Measurements from ENCODE around the gene FOXE3. TPM values are rescaled to one million over a fixed set of nuclear protein-coding genes. Genes with fewer than 3 reads are reported as not detected.

The FOXE3 gene
- total and polyA plus RNA-seq, 9 of the 15 experiments (the other 6 are each of a cell fraction or from before 2014, with no cell fraction given), result not detected

- no peak for TF ChIP-seq TOE1 (IDR thresholded peaks at IDR 0.05; ENCODE audit: borderline replicate concordance)
- TF ChIP-seq TOE1 (CRISPR knock-in tag; IDR thresholded peaks at IDR 0.05; ENCODE audit: borderline replicate concordance, low read depth), result no peak
- no peak for TF ChIP-seq POLR3G (IDR thresholded peaks at IDR 0.05; ENCODE audit: extremely low read depth, insufficient read length, insufficient replicate concordance)
- no peak for TF ChIP-seq HMGN3 (IDR thresholded peaks at IDR 0.05; ENCODE audit: borderline replicate concordance, extremely low read depth, insufficient read length, low read depth, low read length)
- TF ChIP-seq, protein P1, sequence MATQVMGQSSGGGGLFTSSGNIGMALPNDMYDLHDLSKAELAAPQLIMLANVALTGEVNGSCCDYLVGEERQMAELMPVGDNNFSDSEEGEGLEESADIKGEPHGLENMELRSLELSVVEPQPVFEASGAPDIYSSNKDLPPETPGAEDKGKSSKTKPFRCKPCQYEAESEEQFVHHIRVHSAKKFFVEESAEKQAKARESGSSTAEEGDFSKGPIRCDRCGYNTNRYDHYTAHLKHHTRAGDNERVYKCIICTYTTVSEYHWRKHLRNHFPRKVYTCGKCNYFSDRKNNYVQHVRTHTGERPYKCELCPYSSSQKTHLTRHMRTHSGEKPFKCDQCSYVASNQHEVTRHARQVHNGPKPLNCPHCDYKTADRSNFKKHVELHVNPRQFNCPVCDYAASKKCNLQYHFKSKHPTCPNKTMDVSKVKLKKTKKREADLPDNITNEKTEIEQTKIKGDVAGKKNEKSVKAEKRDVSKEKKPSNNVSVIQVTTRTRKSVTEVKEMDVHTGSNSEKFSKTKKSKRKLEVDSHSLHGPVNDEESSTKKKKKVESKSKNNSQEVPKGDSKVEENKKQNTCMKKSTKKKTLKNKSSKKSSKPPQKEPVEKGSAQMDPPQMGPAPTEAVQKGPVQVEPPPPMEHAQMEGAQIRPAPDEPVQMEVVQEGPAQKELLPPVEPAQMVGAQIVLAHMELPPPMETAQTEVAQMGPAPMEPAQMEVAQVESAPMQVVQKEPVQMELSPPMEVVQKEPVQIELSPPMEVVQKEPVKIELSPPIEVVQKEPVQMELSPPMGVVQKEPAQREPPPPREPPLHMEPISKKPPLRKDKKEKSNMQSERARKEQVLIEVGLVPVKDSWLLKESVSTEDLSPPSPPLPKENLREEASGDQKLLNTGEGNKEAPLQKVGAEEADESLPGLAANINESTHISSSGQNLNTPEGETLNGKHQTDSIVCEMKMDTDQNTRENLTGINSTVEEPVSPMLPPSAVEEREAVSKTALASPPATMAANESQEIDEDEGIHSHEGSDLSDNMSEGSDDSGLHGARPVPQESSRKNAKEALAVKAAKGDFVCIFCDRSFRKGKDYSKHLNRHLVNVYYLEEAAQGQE (IDR thresholded peaks at IDR 0.05; ENCODE audit: borderline replicate concordance), result peak; percentile 26; the same call in 1 of the 2 replicates
- TF ChIP-seq, protein P1 (CRISPR knock-in tag; IDR thresholded peaks at IDR 0.05; ENCODE audit: low read depth), result no peak
- TF ChIP-seq KHSRP (IDR thresholded peaks at IDR 0.05), result no peak
- TF ChIP-seq SFPQ (IDR thresholded peaks at IDR 0.05; ENCODE audit: low read depth, low read length), result no peak
- no peak for TF ChIP-seq SNIP1 (IDR thresholded peaks at IDR 0.05; ENCODE audit: low read depth)
- TF ChIP-seq, protein P2, sequence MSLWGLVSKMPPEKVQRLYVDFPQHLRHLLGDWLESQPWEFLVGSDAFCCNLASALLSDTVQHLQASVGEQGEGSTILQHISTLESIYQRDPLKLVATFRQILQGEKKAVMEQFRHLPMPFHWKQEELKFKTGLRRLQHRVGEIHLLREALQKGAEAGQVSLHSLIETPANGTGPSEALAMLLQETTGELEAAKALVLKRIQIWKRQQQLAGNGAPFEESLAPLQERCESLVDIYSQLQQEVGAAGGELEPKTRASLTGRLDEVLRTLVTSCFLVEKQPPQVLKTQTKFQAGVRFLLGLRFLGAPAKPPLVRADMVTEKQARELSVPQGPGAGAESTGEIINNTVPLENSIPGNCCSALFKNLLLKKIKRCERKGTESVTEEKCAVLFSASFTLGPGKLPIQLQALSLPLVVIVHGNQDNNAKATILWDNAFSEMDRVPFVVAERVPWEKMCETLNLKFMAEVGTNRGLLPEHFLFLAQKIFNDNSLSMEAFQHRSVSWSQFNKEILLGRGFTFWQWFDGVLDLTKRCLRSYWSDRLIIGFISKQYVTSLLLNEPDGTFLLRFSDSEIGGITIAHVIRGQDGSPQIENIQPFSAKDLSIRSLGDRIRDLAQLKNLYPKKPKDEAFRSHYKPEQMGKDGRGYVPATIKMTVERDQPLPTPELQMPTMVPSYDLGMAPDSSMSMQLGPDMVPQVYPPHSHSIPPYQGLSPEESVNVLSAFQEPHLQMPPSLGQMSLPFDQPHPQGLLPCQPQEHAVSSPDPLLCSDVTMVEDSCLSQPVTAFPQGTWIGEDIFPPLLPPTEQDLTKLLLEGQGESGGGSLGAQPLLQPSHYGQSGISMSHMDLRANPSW (CRISPR knock-in tag; IDR thresholded peaks at IDR 0.05), result no peak
- TF ChIP-seq TAL1 (IDR thresholded peaks at IDR 0.05), result no peak
- TF ChIP-seq MYC (IDR thresholded peaks at IDR 0.05; ENCODE audit: low read depth, low read length), result no peak
- TF ChIP-seq MYC (CRISPR knock-in tag; IDR thresholded peaks at IDR 0.05; ENCODE audit: borderline replicate concordance, low read depth), result no peak
- peak; percentile 74 for TF ChIP-seq SPI1 (IDR thresholded peaks at IDR 0.05; ENCODE audit: borderline replicate concordance, low read depth, low read length)
- no peak for TF ChIP-seq SRF (CRISPR knock-in tag; IDR thresholded peaks at IDR 0.05)
Observed at GRCh38 chr1:47405697-47406096, 10.4 kb upstream of the FOXE3 start (continued).

Data from K562 (cell line).